NCI-H1930 (cell line): ENCODE measurements around the gene SERTAD1.

Source experiments
- DNase-seq, 2 experiments: peaks; one replicate each; lab custom pipeline; 2025; lab: John Stamatoyannopoulos, UW

SERTAD1 gene

DNA sequence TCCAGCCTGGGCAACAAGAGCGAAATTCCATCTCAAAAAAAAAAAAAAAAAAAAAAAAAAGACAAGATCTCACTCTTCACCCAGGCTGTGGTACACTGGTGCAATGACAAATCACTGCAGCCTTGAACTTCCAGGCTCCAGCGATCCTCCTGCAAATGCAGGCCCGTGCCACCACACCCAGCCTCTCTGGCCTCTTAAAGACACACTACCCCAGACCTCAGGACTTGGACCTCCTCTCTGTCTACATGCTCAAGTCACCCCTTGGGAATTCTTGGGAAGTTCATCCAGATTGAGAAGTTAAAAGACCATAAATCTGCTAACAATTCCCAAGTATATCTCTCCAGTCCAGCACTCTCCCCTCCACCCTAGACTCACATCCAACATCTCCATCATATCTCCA, 25.2 kb downstream of the SERTAD1 start:
- DNase-seq, result no peak

- DNase-seq, result peak; percentile 23 to 31
Observed at GRCh38 chr19:40398417-40399131, 27.2 kb downstream of the SERTAD1 start.

GRCh38 chr19:40397568-40397906, 28.3 kb downstream of the SERTAD1 start:
- no peak for DNase-seq

- no peak for DNase-seq
Observed at GRCh38 chr19:40396886-40397567, 28.8 kb downstream of the SERTAD1 start.

DNA sequence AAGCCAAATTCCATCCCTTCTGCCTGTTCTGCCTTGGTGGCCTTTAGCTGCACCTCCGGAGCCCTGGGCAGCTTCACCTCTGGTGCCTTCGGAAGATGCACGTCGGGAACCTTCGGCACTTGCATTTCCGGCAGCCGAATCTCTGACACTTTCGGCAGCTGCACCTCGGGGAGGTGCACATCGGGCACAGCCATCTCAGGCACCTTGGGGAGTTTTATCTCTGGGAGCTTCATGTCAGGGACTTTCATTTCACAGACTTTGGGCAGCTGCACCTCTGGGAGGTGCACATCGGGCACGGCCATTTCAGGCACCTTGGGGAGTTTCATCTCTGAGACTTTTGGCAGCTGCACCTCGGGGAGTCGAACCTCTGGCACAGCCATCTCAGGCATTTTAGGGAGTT, 29.8 kb downstream of the SERTAD1 start:
- DNase-seq, result no peak

DNA sequence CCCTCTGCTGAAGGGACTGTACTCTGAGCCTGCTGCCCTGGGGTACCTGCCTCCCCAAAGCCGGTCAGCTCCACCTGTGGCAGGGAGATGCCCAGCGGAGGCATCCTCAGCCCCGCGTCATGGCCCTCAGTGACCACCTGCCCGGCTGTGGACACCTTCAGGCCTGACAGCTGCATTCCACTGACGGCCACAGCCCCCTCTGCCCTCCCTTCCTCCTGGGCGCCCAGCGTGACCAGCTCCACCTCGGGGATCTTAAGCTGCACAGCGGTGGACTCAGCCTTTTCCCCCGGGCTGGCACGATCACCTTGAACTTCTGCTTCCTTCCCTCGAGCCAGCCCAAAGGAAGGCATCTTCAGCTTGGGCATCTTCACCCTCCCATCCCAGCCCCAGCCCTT, 31.0 kb downstream of the SERTAD1 start:
- DNase-seq, result no peak

DNA sequence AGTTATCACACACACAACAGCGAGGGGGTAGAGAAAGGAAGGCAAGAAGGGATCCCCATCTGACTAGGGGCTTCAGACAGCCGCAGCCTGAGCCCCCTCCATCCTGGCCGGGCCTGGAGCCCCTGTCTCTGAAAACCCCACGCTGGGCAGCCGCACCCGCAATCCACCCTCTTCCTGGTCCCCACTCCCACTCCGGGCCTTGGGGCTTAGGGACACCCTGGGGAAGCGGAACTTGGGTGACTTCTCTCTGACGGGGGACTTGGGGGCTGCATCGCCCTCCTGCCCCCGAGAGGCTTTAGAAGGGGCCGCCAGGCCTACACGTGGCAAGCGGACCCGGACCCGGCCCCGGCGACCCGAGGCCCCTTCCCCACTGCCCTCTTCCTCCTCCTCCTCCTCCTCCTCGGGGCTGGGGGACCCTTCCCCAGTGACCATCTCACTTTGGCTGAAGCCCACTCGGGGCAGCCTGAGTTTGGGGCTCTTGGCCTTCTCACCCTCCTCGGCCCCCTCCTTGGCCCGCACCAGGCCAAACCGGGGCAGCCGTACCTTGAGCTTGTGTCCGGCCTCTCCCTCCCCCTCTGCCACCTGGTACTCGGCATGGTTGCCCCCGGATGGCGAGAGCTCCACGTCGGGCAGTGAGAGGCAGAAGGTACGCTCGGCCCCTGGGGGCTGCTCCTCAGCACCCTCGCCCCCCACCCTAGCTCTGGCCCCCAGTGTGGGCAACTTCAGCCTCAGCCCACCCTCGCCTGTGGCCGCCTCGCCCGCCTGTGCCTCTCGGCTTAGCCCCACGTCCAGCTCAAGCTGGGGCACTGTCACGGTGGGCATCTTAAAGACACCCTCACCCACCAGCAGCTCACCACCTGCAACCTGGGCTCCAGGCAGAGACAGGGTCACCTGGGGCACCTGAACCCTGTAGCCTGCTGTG, 31.6 kb downstream of the SERTAD1 start:
- DNase-seq, result no peak

DNA sequence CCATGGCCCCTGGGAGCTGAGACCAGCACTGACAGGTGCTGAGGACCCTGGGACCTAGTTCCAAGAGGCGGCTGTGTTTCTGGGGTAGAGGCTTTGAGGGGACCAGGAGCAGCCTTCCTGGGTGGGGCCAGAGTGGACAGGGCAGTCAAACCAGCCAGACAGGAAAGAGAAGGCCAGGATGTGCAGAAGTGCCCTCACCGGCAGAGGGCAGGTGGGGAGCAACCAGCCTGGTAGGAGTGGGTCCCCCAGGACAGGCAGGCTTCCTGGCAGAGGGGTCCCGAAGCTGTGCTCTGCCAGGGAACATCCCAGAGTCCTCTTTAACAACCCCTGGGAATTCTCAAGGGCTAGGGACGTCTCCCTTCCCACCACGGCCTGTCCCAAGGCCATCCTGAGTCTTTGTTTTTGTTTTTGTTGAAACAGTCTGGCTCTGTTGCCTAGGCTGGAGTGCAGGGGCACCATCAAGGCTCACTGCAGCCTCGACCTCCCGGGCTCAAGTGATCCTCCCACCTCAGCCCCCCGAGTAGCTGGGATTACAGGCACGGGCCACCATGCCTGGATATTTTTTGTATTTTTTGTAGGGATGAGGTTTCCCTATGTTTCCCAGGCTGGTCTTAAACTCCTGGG, 32.8 kb downstream of the SERTAD1 start:
- DNase-seq, result no peak

- DNase-seq, result no peak
Observed at GRCh38 chr19:40392123-40392522, 33.7 kb downstream of the SERTAD1 start.

DNA sequence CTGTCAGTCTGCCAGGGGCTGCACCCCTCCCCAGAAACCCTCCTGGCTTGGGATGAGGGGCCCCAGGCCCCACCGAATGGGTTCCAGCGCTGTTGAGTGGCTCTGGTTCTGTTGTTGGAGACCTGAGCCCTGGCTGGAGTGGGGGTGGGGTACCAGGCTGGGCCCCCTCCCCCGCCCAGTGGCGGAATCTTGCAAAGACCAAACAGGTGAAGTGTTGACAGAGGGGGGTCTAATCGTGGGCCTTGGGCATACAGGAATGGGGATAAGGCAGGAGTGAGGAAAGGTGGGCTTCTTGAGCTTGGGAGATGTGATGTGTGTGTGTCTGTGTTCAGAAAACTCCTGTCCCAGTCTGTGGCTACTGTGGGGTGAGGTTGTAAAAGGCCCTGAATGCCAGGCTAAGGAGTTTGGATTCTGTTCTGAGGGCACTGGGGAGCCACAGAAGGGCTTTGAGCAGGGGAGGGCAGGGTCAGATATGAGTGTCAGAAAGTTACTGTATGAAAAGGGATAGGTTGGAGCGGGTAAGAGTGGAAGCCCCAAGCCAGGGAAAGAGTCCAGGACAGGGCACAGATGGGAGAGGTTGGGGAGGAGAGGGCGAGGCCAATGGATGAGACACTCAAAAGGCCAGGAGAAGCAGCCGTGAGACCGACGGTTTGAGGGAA, 35.6 kb downstream of the SERTAD1 start, which contains the start of gene HIPK4:
Gene HIPK4, minus strand, starts transcription at position 98 of the 659 bp plus-strand sequence. CDS start 279 bp downstream, outside the sequence.
- DNase-seq, result no peak

GRCh38 chr19:40389404-40390083, 36.2 kb downstream of the SERTAD1 start:
- DNase-seq, result no peak

GRCh38 chr19:40388481-40388880, 37.3 kb downstream of the SERTAD1 start:
- DNase-seq, result no peak

DNA sequence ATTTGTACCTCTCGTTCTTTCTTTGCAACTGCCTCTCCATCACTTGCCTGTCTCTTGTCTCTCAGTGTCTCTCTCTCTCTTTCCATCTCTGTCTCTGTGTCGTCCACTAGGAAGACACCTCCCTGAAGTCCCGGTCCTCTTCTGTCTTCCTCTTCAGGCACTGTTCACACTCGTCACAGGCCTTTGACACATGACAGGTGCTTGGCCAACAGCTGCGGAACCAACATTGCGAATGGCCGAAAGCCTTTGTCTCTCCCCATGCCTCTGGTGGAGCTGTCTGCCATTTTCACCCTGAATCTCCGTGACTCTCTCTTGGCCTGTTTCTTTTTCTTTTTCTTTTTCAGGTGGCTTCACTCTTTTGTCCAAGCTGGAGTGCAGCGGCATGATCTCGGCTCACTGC, 38.6 kb downstream of the SERTAD1 start:
- no peak for DNase-seq

- no peak for DNase-seq
Observed at GRCh38 chr19:40383668-40384248, 42.0 kb downstream of the SERTAD1 start.

GRCh38 chr19:40381321-40381720, 44.5 kb downstream of the SERTAD1 start:
- DNase-seq, result no peak

DNA sequence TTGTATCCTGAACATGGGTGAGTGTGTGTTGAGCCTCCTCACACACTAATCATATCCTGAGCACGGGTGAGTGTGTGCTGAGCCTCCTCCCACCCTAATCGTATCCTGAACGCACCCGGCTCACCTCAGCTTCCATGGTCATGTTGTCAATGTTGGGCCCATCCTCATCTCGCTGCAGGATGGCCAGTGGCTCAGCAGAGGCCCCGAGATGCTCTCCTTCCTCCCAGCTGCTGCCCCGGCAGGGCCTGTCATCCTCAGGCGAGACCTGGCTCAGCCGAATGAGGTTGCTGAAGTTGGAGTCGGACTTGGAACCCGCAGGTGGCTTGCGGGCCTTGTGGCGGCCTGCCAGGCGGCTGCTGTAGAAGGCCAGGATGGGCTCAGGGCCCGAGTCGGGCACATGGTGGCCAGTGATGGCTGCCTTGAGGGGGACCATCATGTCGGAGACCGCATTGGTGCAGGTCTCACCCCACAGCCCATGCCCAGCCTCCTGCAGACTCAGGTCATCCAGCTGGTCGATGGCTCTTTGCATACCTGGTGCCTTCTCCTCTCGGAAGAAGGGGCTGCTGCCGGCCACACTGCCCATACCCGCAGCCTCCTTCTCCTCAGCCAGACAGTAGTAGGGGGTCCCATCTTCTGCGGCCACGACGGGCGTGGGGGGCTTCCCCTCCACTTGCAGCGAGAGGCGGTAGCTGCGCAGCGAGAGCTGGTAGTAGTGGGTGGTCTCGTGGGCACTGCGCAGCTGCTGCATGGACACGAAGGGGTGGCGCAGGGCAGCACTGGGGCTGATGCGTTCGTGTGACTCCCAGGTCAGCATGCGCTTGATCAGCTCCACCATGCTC, 45.4 kb downstream of the SERTAD1 start:
- no peak for DNase-seq

- no peak for DNase-seq
Observed at GRCh38 chr19:40379446-40380198, 46.2 kb downstream of the SERTAD1 start.

DNA sequence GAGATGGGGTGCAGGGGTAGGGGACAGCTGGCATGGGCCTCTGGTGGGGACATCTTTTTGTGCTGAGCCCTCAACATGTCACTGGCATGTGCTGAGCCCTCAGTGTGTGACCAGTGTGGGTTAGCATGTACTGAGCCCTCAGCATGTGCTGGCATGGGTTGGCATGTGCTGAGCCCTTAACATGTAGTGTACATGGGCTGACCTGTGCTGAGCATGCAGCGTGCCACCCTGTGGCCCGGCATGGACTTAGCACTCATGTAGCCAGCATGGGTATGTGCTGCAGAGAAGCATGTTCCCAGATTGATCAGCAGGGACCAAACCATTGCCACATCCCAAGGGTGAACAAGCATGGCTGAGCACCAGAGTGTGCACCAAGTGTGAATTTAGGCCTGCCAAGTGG, 47.3 kb downstream of the SERTAD1 start:
- DNase-seq, result no peak

GRCh38 chr19:40377876-40378385, 47.9 kb downstream of the SERTAD1 start:
- DNase-seq, result no peak
